ENCODE measurements around the gene ALG10B.
"Not testable (repeated sequence)": the region's sequence is repeated elsewhere in the genome, so short reads cannot be mapped to it uniquely, and the experiment has no call there.

The ALG10B gene

DNA sequence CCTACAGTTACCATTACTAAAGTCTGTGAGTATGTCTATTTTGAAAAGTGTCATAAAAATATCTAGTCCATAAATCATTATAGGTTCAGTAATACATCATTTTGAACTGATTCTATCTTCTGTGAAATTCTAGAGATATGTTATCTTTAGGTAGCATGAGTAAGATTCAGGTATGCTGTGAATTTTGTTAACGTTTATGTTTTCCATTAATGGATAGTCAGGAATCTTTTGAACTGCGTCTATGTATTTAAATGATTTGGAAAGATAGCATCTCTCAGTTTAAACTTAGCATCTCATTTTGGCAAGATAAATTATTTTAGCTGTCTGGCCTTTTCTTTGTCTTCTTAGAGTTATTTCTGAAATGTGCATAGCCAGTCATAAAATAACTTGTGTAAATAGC lies 8.3 kb downstream of the ALG10B start:
- DNase-seq (ENCODE audit: insufficient read length, low spot score) (no peak), FAIRE-seq (no peak)
- TF ChIP-seq, protein P1, sequence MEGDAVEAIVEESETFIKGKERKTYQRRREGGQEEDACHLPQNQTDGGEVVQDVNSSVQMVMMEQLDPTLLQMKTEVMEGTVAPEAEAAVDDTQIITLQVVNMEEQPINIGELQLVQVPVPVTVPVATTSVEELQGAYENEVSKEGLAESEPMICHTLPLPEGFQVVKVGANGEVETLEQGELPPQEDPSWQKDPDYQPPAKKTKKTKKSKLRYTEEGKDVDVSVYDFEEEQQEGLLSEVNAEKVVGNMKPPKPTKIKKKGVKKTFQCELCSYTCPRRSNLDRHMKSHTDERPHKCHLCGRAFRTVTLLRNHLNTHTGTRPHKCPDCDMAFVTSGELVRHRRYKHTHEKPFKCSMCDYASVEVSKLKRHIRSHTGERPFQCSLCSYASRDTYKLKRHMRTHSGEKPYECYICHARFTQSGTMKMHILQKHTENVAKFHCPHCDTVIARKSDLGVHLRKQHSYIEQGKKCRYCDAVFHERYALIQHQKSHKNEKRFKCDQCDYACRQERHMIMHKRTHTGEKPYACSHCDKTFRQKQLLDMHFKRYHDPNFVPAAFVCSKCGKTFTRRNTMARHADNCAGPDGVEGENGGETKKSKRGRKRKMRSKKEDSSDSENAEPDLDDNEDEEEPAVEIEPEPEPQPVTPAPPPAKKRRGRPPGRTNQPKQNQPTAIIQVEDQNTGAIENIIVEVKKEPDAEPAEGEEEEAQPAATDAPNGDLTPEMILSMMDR (IDR thresholded peaks at IDR 0.05; ENCODE audit: insufficient read depth, missing control alignments), result no peak

DNA sequence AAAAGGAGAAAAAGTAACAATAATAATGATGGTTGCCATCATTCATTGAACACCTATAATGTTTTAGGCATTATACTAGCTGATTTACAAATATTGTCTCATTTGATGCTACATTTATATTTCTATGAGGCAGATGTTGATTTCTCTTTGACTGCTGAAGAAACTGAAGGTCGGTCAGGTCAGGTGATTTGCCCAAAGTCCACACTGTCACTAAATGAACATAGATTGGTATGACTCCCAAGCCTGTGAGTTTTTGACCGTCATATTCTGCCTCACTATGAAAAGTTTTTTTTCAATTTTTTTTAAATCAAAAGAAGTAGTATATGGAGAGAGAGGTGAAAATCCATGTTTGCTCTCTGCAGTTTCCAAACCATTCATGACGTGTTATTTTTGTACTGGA lies 10.8 kb downstream of the ALG10B start:
- no peak for FAIRE-seq
- TF ChIP-seq, protein P1 (IDR thresholded peaks at IDR 0.05; ENCODE audit: insufficient read depth, missing control alignments), result no peak
- DNase-seq (ENCODE audit: insufficient read length, low spot score), result no peak

DNA sequence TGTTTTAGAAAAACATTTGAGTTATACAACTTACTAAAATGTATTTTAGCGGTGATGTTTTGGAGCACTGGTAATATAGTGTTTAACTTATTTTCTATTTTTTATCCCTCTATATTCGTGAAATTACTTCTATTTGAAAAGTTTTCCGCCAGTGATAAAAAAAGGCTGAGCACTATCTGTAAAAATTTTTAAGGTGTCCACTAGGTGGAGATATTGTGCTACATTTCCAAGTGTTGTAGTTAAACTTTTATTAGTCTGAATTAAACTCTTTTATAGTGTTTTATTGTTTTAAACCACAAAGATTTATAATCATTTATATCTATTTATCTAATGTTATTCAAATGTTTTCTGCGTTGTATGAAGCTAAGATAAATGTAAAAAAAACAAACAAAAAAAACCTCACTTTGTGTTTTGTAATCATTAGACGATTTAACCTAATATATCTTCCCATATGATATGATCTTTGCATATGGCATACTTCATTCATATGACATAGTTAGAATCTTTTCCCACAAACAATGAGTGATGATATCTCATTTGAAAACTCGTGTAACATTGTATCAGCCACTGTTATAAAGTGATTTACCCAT lies 11.8 kb downstream of the ALG10B start:
- TF ChIP-seq, protein P1 (IDR thresholded peaks at IDR 0.05; ENCODE audit: insufficient read depth, missing control alignments), result peak; percentile 63
- FAIRE-seq, result no peak
- no peak for DNase-seq (ENCODE audit: insufficient read length, low spot score)

DNA sequence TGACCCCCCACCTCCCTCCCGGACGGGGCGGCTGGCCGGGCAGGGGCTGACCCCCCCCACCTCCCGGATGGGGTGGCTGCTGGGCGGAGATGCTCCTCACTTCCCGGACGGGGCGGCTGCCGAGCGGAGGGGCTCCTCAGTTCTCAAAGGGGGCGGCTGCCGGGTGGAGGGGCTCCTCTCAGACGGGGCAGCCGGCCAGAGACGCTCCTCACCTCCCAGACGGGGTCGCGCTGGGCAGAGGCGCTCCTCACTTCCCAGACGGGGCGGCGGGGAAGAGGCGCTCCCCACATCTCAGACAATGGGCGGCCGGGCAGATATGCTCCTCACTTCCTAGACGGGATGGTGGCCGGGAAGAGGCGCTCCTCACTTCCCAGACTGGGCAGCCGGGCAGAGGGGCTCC lies 13.8 kb downstream of the ALG10B start:
- FAIRE-seq; DNase-seq (ENCODE audit: insufficient read length, low spot score): not testable (repeated sequence)

DNA sequence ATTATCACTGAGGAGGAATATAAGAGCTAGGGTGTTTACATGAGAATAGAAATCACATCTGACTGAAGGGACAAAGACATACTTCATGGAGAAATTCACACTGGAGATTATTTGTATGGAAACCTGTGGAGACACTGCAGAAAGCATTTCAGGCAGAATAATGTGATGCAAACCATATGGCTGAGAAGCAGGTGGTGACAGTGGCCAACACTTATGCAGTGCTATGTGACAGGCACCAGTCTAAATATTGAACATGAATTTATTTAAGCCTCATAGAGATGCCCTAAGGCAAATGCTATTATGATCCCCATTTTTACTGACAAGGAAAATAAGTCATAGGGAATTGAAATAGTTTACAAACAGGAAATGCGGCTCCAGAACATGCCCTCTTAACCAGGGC lies 16.2 kb downstream of the ALG10B start:
- FAIRE-seq, result no peak
- no peak for DNase-seq (ENCODE audit: insufficient read length, low spot score)
- TF ChIP-seq, protein P1 (IDR thresholded peaks at IDR 0.05; ENCODE audit: insufficient read depth, missing control alignments), result no peak

DNA sequence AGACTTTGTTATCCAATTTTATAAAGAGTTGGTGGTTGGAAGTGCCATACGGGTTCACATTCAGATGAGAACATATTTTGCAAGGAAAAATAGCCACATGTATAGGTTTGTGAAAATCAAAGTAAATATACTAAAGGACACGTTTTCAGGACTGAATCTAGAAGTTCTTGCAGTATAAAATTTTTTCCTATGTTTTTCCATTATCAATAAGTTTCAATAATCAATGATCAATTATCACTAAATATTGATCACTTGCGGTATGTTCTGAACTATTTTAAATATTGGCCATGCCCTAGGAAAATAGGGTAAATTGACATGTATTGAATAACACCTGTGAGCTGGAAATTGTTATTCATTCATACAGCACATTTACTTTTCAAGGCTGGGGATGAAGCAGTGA lies 25.9 kb downstream of the ALG10B start:
- no peak for DNase-seq (ENCODE audit: insufficient read length, low spot score)
- FAIRE-seq, result no peak
- TF ChIP-seq, protein P1 (IDR thresholded peaks at IDR 0.05; ENCODE audit: insufficient read depth, missing control alignments), result no peak

DNA sequence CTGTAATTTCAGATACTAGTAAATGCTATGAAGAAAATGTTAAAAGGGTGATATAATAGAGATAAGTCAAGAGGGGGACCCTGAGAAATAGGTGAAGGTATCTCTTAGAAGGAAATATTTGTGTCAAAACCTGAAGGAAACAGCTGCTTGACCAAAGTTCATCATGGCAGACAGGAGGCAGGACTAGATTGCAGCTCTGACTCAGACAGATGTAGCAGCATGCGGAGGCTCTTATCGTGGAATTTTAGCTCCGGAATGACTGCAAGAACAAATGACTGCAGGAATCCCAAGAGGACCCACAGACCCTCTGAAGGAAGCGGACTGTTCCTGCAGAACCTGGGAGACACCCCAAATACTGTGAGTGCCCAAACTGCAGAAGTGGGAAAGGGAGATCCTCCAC lies 26.7 kb downstream of the ALG10B start:
- not testable (repeated sequence) for FAIRE-seq; DNase-seq (ENCODE audit: insufficient read length, low spot score)

DNA sequence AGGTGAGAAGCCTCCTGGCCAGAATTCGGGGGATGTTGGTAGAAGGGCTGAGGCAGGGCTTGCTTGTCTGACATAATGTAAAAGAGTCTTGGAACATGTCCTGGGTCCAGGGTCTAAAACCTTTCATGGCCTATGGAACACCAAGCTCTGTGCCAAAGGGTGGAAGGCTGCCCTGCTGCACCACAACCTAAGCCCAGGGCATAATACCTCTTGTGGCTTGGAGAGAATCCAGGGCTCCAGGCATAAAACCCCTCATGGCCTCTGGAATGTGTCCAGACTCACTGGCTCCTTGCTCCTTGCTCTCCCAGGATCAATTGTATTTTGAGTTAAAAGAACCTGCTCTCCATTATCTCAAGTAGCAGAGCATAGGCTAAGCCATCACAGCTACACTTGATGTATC lies 27.3 kb downstream of the ALG10B start:
- not testable (repeated sequence) for FAIRE-seq; DNase-seq (ENCODE audit: insufficient read length, low spot score)
